B cell (primary cell): Measurements from ENCODE around the gene AXDND1.

Source experiments
- CTCF ChIP-seq: fragments of 200-600 bp; IDR thresholded peaks from one replicate; pipeline ENCODE4 v1.8.0; 2022; ENCODE audit warnings: antibody characterized with exemption, mild to moderate bottlenecking
- EZH2 ChIP-seq: IDR thresholded peaks from 2 replicates; pipeline ENCODE4 v1.6.1; 2012; ENCODE audit warnings: borderline replicate concordance, low read depth, mild to moderate bottlenecking, moderate library complexity, low read length; ENCODE audit not compliant: insufficient read depth, poor library complexity, severe bottlenecking

DNA sequence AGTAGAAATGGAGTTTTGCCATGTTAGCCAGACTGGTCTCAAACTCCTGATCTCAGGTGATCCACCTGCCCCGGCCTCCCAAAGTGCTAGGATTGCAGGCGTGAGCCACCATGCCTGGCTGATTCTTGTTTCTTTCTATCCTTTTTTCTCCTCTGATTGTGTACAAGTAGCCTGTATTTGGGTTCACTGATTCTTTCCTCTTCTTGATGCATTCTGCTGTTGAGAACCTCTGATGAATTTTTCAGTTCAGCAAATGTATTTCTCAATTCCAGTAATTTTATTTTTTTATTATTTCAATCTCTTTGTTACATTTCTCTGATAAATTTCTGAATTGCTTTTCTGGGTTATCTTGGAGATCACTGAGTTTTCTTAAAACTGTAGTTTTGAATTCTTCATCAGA is 58.8 kb downstream of the AXDND1 start:
- TF ChIP-seq CTCF (no peak), EZH2 (no peak)
